Left renal cortex interstitium (tissue), 4 donors: ENCODE measurements around the gene GIPC2. TPM values are rescaled to one million over a fixed set of nuclear protein-coding genes. Genes with fewer than 3 reads are reported as not detected.
A peak's percentile ranks its signal among the peaks of the same experiment; 100 is the strongest.

Source experiments
- DNase-seq, 4 donors: peaks; one replicate each; pipeline ENCODE4 v3.0.0-alpha.2; 2013; ENCODE audit warnings: low read depth in 4 of 4, low spot score in 2 of 4, missing footprints in 1 of 4
- polyA plus RNA-seq, 4 donors: library from polyadenylated mRNA; unstranded; fragments of 120-200 nt; gene quantifications; one replicate each; pipeline ENCODE4 v1.2.1, GENCODE V29; 2013; ENCODE audit not compliant: insufficient read length in 4 of 4

GIPC2 gene
- polyA plus RNA-seq, 4 donors, result 12.8 to 18.9 (median 17.8) TPM

DNA sequence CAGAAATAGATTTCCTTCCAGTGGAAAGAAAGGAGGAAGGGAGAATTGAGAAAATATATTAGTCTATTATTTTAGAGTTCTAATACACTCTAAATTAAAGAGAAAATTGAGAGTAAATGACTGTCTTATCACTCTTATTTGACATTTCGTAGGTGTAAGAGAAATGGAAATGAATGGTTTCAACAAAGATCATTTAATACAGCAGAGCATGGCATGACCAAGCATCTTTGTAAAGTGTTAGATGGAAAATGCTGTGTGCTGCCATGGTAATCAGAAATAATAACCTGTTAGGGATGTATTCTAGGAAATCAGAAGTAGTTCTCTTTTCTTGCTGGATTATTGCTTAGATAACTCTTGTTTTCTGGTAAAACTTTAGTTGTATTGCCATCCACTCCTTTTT is 90.9 kb downstream of the GIPC2 start:
- no peak for DNase-seq

GRCh38 chr1:78141531-78142231 is 95.9 kb downstream of the GIPC2 start:
- no peak for DNase-seq

GRCh38 chr1:78142736-78143135 is 97.0 kb downstream of the GIPC2 start:
- no peak for DNase-seq

DNA sequence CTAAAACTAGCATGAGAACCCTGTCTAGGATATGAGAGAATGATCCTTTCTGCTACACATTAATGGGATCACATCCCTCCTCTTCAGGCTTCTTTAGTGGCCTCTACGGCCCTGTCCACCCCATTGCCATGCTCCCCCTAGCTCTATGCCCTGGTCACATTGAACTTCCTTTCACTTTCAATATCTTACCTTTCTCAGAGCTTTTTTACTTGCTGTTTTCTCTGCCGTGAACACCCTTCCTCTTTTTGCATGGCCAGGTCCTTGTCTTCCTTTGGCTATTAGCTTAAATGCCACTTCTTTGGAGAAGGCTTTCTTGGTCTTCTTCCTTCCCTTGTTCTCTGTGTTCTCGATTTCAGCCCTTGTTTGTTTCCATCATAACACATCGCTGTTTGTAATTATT is 97.4 kb downstream of the GIPC2 start:
- no peak for DNase-seq

DNA sequence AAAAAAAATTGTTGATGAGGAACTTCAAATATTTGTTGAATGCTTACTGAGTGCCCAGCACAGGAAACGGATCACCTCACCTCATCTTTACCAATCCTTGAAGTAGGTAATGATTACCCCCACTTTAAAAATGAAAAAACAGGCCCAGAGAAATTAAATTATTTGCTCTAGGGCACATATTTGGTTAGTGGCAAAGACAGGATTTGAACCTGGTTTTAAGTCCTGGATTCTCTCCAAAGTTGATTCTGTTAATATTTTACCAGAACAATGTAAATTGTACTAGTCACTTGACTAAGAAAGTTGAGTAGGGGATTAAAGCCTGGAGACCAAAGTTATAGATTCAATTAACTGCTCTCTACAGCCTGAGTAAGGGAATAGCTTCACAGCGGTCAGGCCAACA is 97.9 kb downstream of the GIPC2 start:
- DNase-seq, result no peak

GRCh38 chr1:78145105-78145580 is 99.4 kb downstream of the GIPC2 start:
- DNase-seq, result peak in 3 of 4 donors; percentile 7 to 27 (median 13)

DNA sequence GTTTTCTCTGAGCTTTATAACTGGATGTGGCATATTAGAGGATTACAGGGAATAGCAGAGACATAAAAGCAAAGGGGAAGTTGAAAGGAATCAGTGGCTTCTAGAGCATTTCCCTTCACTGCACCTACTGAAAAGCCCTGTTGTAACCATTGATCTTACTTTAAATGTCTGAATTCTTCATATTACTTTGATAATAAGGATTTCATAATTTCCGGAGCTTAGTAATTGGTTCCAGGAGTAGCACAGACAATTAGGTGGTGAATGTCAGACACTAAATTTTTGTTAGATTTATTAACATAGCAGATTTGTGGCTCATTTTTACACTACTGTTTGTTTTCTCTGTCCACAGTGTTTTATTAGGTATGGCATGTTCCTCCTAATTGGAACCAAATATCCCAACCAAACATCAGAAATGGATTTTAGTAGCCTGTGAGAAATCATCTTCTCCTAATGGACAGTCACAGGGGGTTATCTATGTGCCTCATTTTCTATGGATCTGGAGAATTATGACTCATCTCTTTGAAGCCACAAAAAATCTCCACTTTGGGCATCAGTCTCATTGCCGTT is 100.5 kb downstream of the GIPC2 start:
- no peak for DNase-seq

DNA sequence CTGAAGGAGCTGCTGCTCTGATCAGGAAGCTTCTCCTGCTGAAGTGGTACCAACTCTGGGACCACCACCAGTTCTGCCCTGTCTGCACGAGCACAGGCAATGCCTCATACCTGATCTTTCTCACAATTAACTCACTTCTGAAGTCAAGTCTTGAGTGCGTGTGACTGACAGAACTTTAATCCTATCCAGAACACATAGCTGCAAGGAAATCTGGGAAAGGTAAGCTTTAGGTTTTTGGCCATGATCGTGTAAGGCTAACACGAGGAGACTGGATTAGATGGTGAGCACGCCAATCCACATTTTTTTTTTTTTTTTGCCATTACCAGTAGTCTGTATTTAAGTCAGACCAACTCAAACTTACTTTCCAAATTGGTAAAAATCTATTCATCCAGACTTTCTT is 101.3 kb downstream of the GIPC2 start:
- DNase-seq, result no peak

- DNase-seq, result no peak
Measured at GRCh38 chr1:78153092-78153736, 107.4 kb downstream of the GIPC2 start.

DNA sequence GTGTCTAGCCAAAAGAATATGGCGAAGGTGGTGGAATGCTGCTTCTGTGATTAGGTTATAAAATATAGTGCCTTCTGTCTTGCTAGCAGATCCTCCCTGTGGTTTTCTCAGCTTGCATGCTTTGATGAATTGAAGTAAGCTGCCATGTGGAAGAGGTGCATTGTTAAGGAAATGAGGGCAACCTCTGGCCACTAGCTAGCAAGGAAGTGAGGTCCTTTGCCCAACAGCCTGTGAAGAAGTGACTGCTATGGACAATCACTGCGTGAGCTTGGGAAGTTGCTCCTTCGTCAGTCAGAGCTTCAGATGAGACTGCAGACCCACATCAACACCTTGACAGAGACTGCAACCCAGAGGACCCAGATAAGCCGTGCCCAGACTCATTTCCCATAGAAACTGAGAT is 109.4 kb downstream of the GIPC2 start:
- no peak for DNase-seq

DNA sequence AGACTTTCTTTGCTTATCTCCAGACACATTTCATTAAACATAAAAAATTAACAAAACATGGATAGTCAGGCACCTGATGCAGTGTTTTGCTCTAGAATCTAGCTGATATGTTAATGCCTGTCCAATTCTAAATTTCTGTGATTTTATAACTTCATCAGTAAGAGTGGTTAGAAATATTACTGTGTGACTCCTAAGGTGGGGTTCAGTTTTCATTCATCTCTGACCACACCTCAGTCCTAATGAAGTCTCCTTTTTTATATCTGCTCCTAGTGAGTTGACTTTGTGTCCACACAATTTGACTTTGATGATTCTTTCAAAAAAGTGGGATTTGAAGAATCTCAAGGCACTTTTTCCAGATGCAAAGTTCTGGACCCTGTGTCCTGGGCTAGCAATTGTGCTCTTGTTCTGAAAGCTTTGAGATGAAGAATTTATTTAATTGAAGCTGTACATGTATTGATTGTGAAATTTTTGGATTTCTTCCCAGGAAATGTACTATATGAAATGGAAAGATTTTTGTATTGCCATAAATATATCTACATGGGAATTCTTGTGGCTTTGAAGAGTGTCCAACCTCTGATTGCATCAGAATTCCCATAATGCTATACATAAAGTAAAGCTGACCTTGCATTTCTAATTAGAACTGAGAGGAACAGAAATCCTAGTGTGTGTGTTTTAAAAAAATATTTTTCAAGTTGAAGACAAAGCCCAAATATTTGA is 111.2 kb downstream of the GIPC2 start:
- no peak for DNase-seq

DNA sequence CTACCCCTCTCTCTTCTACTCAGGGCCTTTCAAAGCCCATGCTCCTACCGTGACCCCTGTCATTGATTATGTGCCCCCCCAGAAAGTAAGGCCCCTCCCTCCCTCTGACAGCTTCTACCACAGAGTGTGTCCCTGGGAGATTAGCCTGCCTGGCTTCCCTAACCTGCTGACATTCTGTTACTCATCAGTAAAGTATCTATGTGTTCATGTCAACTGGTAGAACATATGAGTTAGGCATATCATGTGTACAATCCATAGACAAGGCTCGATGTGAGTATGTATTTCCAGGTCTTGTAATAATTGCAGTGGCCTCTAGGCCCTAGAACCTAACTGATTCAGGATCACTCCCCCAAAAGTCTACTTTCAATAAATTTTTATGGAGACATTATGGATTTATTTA is 120.0 kb downstream of the GIPC2 start:
- no peak for DNase-seq

- no peak for DNase-seq
Measured at GRCh38 chr1:78168306-78168705, 122.5 kb downstream of the GIPC2 start.

DNA sequence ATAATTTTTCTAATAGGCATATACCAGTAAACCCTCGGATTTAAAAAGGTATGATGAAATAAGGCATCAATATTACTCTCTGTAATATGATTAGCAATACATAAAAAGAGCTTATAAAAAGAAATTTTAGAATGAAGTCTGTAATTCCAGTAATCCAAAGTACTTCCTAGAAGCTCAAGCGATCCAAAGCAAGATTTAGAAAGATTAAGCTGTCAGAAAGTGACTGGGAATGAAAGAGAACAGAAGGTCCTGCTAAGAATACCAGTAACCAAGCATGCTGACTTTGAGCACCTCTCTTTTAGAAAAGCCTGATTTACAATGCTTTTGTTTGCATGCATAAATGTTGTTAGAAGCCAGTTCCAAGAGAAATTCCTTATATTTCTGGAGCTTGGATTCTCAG is 125.1 kb downstream of the GIPC2 start:
- DNase-seq, result no peak

GRCh38 chr1:78171736-78172590 is 126.2 kb downstream of the GIPC2 start:
- DNase-seq, result no peak

GRCh38 chr1:78176448-78176847 is 130.7 kb downstream of the GIPC2 start:
- DNase-seq, result no peak

GRCh38 chr1:78177708-78178270 is 132.0 kb downstream of the GIPC2 start:
- DNase-seq, result no peak

DNA sequence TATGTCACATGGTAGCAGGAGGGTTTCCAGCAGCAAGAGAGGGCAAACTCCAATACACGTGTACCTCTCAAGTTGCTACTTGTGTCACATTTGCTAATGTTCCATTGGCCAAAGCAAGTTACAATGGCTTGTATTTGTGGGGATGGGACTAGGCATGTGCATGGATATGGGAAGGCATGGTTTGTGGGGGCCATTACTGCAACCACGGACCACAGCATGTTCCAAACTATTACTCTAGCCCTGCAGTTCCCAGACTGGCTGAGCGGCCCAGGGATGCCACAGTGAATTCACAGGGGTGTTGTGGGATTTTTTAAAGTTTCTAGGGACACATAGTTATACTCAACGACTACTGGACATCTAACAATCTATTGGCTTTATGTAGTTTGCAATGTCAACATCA is 133.1 kb downstream of the GIPC2 start:
- no peak for DNase-seq

DNA sequence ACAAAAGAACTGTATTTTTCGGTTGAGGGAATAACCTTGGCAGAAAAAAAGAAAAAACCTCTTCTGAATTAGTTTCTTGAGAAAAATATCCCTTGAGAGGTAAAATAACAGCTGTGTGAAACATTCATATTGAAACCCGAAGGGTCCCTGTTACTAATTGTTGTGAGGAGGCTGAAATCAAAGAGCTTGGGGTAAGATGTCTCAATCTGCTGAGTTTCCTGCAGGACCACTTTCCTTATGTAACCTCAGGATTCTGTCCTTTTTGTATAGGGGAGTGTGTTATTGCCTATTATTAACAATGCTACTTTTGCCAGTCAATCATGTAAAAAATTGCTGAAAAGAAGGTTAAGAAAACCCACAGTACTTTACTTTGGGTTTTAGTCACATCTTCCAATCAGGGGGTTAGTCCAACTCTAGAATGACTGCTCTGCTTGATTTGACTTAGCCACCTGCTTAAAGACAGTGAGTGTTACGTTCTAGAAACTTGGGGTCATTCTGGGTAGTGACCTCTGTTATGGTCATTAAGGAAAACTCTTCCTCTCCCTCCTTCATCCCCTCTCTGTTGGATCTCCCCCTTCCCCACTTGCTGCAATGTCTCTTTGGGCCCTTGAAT is 138.8 kb downstream of the GIPC2 start:
- no peak for DNase-seq
